NCI-H1694 treated with DMSO at 0.1 percent for 48 hours (cell line): ENCODE measurements around the gene SYT1.

Experiments used
- DNase-seq: peaks from one replicate; lab custom pipeline; 2025; lab: John Stamatoyannopoulos, UW

The SYT1 gene

GRCh38 chr12:79294590-79294989 is 430.0 kb downstream of the SYT1 start:
- DNase-seq: peak; percentile 25

- DNase-seq: no peak
Observed at GRCh38 chr12:79295572-79295971, 431.0 kb downstream of the SYT1 start.

- DNase-seq: no peak
Observed at GRCh38 chr12:79296133-79296532, 431.6 kb downstream of the SYT1 start.

GRCh38 chr12:79296871-79297270 is 432.3 kb downstream of the SYT1 start:
- peak; percentile 24 for DNase-seq

- DNase-seq: peak; percentile 86
Observed at GRCh38 chr12:79298506-79298905, 433.9 kb downstream of the SYT1 start.

GRCh38 chr12:79299447-79300198 is 435.0 kb downstream of the SYT1 start:
- no peak for DNase-seq

GRCh38 chr12:79300199-79300568 is 435.6 kb downstream of the SYT1 start:
- DNase-seq: no peak

GRCh38 chr12:79301181-79301580 is 436.6 kb downstream of the SYT1 start:
- no peak for DNase-seq

- DNase-seq: no peak
Observed at GRCh38 chr12:79302162-79302814, 437.7 kb downstream of the SYT1 start.

GRCh38 chr12:79307340-79307739 is 442.8 kb downstream of the SYT1 start:
- no peak for DNase-seq

- no peak for DNase-seq
Observed at GRCh38 chr12:79309039-79309438, 444.5 kb downstream of the SYT1 start.

GRCh38 chr12:79317179-79317847 is 452.7 kb downstream of the SYT1 start:
- DNase-seq: no peak

GRCh38 chr12:79322905-79323304 is 458.3 kb downstream of the SYT1 start:
- no peak for DNase-seq

GRCh38 chr12:79324571-79324970 is 460.0 kb downstream of the SYT1 start:
- no peak for DNase-seq

GRCh38 chr12:79326222-79326621 is 461.6 kb downstream of the SYT1 start:
- DNase-seq: peak; percentile 73

- DNase-seq: no peak
Observed at GRCh38 chr12:79326663-79327062, 462.1 kb downstream of the SYT1 start.

GRCh38 chr12:79327465-79327864 is 462.9 kb downstream of the SYT1 start:
- DNase-seq: no peak

- DNase-seq: no peak
Observed at GRCh38 chr12:79329933-79330332, 465.4 kb downstream of the SYT1 start.

- DNase-seq: no peak
Observed at GRCh38 chr12:79331870-79332269, 467.3 kb downstream of the SYT1 start.

GRCh38 chr12:79333144-79333543 is 468.6 kb downstream of the SYT1 start:
- DNase-seq: no peak

GRCh38 chr12:79337662-79338290 is 473.2 kb downstream of the SYT1 start:
- no peak for DNase-seq
